HG02870 (cell line): ENCODE measurements around the gene FBXO40.
"Not testable (repeated sequence)": the region's sequence is repeated elsewhere in the genome, so short reads cannot be mapped to it uniquely, and the experiment has no call there.

ENCODE experiments used
- ATAC-seq: cut with Tn5 transposase; IDR thresholded peaks from one replicate; pipeline ENCODE4 v1.9.1; 2021; ENCODE audit warnings: mild to moderate bottlenecking, moderate library complexity; ENCODE audit not compliant: unreplicated experiment

Gene FBXO40

DNA sequence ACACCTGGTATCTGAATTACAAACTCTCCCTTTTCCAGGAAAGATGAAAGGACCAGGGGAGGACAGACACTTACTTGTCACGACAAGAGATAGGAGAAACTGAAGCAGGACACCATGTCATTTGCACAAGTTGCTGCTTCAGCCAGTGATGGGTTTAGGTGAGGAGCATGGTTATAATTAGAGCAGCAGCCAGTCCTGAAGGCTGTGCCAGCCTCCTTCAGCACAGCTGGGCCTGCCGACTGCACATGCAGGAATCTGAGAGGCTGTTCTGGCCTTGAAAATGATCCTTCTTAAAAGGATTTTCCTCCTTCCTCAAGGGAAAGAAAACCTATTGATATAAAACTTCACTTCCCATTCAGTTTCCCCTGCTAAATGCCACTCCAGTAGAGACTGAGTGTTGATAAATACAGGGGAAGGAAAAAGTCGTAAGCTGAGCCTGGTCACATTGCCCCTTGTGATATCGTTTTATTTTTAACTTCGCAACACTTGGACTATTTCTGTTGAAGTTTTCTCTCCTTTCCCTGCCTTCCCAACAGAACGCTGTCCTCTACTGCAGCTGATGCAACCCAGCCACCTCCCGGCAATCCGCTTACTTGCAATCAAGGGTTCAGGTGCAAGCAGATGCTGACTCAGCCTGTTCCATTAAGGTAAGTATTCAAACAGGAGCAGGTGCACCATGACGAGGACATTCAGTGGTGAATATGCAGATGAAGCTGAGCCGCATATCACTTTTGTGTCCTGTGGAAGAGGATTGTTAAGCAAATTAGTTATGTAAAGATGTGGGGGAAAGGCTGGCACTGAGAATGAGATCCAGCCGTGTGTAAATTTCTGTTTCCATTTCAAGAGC, at the start of gene FBXO40:
Gene FBXO40 (plus strand): TSS at position 524 of the 847 bp plus-strand sequence. CDS start 27,197 bp downstream, outside the sequence.
- peak; percentile 65 for ATAC-seq

DNA sequence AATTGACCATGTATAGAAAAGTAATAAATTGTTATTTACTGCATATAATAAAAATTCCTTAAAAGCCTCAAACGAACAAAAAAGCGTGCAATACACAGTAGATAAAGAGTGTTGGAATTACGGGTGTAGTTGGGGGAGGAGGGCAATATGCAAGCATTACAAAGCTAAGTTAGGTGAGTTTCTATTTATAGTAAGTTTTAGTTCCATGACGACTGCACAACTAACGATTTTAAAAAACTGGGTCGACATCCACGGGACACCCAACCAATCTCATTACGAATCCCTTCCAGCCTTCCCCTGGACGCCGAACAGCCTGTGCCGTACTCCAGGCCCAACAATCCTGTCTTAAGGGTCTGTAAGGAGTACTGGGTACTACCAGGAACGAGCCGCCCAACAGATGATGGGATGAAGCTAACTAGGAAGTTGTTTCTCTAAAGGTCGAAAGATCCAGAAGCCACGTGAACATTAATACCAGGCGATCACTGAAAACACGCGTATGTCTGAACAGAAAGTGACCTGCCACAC, 48.1 kb upstream of the FBXO40 start:
- ATAC-seq = peak; percentile 5

DNA sequence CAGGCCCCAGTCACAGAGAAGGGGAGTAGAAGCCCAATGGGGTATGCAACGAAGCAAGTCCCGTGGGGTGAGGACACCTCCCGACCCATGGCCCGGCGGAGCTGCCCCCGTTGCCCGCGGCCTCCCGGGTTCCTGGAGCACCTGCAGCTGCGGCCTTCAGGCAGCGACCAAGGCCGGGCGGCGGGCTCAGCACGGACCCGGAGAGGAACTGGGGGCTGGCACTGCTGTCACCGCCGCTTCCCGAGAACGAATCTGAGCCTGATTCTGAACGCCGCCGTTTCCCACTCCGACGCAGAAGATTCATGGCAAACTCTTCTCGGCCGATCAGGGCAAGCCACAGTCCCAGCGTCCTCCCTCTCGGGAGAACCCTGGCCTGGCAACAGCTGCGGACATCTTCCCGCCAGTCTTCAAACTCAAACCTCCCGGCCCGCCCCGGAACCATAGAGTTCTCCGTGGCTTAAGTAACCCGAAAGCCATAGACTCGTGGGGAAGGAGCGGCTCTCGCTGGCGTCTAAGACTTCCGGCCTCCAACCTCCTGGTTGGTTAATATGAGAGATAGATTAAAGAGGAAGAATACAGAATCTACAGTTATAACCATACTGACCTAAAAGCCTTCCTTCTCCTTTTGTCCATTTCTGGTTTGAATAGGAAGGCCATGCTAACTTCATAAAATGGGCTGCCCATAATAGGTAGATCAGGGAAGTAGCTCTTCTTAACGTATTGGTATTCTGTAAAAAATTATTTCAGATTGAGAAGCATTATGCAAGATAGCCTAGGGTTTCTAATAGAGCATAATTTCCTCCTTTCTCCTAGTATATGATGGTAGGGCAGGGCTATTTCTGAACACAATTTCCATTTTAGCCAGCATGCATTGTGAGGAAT, 47.4 kb upstream of the FBXO40 start, which contains the start of gene POLQ:
Gene POLQ (minus strand): TSS at position 415 of the 882 bp plus-strand sequence. CDS start 111 bp downstream, at position 304.
- ATAC-seq = peak; percentile 85

- no peak for ATAC-seq
Measured at GRCh38 chr3:121552379-121552778, 40.8 kb upstream of the FBXO40 start.

DNA sequence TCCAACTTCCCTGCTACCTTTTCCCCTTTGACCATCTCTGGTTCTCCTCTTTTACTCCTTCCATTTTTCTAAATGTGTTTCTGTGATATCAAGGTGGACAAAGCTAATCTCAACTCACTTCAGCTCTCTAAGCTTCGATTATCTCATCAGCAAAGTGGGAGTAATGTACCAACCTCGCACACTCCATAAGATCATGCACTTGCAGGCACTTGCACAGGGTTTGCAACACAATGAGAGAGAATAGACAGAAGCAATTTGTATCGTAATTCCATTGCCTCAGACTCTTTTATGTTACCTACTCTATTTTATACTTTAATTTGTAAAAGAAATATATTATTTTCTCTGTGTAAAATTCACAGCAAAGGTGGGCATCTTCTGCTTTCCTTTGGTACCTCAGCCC, 40.4 kb upstream of the FBXO40 start:
- no peak for ATAC-seq

DNA sequence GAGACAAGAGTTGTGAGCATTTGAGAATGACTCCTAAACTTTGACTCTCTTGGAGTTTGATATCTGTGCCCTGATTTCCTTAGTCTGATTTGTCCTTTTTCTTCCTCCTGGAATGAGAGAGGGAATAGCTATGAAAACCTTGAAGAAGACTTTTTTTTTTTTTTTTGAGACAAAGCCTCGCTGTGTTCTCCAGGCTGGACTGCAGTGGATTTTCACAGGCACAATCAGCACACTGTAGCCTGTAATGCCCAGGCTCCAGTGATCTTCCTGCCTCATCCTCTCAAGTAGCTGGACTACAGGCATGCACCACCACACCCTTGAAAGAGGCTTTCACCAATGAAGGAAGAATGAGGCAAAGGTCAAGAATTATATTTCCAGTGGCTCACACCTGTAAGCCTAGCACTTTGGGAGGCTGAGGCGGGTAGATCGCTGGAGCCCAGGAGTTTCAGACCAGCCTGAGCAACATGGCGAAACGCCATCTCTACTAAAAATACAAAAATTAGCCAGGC, 35.7 kb upstream of the FBXO40 start:
- ATAC-seq = no peak

DNA sequence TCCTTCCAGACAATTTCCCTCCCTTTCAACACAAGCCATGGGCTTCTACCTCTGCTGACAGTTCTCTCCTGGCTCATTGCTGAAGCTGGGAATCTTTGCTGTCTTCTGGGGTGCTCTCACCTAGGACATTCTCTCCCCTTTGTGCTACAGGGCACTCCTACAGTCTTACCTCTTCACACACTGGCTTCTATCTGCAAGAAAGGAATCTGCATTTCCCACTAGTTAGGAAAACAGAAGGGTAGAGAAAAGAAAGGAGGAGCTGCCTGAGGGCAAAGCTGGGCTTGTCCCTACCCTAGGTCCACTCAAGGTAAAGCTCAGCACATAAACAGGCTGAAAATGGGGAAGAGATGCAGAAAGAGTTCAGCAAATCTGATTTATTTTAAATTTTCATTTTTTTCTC, 31.0 kb upstream of the FBXO40 start:
- no peak for ATAC-seq

DNA sequence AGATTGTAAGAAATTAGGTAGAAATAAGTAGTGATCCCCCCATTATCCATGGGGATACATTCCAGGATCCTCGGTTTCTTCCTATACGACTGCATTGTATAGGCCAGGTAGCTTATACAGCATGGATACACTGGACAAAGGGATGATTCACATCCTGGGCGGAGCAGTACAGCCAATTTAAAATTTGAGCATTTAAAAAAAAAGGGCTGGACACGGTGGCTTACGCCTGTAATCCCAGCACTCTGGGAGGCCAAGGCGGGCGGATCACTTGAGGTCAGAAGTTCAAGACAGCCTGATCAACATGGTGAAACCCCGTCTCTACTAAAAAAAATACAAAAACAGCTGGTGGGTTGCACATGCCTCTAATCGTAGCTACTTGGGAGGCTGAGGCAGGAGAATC, 26.4 kb upstream of the FBXO40 start:
- no peak for ATAC-seq

- ATAC-seq = no peak
Measured at GRCh38 chr3:121567649-121568048, 25.5 kb upstream of the FBXO40 start, which contains the start of gene ARGFX. Gene ARGFX (plus strand): TSS chr3:121567949. CDS start chr3:121570714, 2,765 bp downstream.

DNA sequence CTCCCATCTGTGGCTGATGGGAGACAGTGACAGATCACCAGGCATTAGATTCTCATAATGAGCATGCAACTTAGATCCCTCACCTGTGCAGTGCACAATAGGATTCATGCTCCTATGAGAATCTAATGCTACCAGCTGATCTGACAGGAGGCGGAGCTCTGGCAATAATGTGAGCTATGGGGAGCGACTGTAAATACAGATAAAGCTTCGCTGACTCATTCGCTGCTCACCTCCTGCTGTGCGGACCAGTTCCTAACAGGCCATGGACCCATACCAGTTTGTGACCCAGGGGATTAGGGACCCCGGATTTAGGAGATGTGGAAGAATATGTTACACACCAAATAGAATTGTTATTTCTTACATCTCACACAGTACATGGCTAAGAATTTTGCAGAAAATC, 18.7 kb upstream of the FBXO40 start:
- no peak for ATAC-seq

DNA sequence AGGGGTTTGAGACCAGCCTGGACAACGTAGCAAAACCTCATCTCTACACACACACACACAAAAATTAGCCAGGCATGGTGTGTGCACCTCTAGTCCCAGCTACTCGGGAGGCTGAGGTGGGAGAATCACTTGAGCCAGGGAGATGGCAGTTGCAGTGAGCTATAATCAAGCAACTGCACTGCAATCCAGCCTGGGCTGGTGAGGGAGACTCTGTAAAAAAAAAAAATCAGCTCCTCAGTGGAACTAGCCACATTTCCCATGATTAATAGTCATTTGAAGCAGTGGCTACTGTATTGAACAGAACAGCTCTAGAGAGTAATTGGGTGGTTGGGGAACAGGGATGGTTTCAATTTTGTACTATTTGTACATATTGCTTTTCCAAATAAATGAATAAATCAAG, 11.5 kb upstream of the FBXO40 start:
- ATAC-seq = no peak

DNA sequence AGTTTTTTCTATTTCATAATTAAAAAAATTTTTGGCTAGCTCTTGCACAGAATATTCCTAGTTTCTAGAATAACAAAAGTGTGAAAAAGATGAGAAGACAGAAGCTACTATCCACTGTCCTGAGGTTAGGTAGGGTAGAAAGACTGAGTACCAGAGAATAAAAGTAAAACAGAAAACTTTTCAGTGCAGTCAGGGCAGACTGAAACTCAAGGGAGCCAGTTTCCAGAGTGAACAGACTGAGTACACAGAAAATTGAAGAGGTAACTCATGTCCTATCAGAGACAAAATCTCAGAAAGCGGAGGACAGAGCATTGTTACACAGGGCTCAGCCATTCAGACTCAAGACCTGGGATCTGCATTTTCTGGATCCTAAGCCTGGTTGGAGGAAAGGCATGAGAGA, 8.8 kb upstream of the FBXO40 start:
- no peak for ATAC-seq

DNA sequence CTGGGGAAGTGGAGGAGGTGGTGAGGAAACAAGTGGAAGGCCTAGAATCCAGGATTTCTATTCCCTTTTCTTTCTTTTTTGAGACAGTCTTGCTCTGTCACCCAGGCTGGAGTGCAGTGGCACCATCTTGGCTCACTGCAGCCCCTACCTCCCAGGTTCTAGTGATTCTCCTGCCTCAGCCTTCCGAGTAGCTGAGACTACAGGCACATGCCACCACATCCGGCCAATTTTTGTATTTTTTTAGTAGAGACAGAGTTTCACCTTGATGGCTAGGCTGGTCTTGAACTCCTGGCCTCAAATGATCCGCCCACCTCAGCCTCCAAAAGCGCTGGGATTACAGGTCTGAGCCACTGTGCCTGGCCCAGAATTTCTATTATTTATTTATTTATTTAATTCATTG, 627 bp downstream of the FBXO40 start:
- ATAC-seq = not testable (repeated sequence)

DNA sequence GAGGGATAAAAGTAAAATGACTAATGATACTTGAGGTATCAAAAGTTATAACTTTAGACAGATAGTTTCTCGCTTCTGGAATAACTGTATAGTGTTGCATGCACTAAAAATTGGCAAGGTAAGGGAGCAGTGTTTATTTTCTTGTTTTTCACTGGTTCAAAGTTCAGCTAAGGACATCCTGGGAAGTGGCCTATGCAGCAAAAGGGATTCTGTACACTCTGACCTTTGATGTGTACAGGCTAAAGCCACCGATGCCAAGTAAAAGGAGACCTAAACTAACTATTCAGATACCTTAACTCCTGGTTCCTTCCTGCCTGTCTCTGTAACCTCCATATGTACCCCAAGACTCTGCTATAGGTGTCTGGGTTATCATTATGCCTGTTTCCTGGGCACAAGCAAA, 1.7 kb downstream of the FBXO40 start:
- ATAC-seq = no peak

DNA sequence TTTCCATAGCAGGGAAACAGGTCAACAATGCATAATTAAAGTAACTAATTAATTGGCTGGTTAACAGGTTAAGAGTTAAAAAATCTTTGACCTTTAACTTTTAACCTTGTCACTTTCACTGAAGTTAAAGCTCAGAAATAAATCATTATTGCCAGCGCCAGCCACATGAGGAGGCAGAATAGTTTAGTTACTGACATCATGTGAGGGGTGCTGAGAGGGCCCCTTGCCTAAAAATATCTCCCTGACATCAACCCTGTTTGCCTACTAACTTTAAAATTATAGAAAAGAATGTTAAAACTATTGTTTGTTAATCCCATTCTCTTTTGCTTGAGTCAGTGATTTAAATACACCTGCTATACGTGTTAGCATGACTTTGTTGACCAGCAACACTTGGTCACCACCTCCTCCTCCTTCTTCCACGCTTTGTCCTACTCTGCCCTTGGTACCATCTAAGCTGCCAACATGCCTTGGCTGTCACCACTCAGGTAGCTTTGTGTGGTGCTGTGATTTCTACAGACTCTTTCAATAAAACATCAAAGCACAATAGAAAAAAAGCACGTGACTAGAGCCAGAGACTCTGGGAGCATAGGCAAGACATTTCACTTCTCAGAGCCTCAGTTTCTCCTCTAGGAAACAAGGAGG, 2.7 kb downstream of the FBXO40 start:
- no peak for ATAC-seq

GRCh38 chr3:121598564-121598963, 5.4 kb downstream of the FBXO40 start:
- ATAC-seq = no peak

- not testable (repeated sequence) for ATAC-seq
Measured at GRCh38 chr3:121599900-121600299, 6.7 kb downstream of the FBXO40 start.

DNA sequence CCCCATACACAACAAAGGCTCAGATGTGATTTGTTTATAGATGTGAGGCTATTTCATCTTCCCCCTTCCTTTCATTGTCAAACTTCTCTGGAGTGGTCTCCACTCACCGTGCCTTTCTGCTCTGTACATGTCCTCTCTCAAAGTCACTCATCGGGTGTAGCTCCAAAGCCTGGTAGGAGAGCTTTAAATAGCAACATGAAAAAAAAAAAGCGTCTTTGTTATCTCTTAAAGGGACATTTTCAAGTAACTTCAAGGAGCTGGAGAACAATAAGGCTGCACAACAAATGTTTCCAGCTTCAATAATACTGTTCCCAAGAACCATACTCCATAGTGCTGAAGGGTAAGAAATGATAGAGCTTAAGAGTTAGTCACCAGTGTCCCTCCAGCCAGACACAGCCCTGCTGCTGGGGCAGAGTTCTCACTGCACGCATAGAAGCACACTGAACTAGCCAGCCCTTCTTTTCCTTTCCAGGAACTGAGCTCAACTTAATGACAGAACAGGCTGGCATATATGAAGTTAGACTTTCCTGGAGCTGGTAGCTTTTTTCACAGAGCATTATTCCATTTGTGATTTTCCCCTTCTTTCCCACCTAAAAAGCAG, 8.1 kb downstream of the FBXO40 start:
- no peak for ATAC-seq

DNA sequence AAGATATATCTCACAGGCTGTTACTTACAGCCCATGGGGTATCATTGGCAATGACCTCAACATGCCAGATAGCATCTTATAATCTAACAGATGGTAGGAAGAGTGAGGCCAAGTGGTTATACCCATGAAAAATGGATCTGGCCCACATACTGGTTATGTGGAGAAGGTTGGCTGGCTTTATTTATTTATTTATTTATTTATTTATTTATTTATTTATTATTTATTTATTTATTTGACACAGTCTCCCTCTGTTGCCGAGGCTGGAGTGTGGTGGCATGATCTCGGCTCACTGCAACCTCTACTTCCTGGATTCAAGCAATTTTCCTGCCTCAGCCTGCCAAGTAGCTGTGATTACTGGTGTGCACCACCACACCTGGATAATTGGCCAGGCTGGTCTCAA, 11.6 kb downstream of the FBXO40 start:
- ATAC-seq = no peak

- no peak for ATAC-seq
Measured at GRCh38 chr3:121606106-121606505, 12.9 kb downstream of the FBXO40 start.
